ENCODE measurements around the gene RILPL1. TPM values are rescaled to one million over a fixed set of nuclear protein-coding genes. Genes with fewer than 3 reads are reported as not detected.
A peak's percentile ranks its signal among the peaks of the same experiment; 100 is the strongest.
"Not testable (repeated sequence)": the region's sequence is repeated elsewhere in the genome, so short reads cannot be mapped to it uniquely, and the experiment has no call there.

RILPL1 gene
- total RNA-seq, 4 donors from 2014 or later: 10.8 to 46.1 (median 24.3) TPM

- Histone ChIP-seq H3K9me3 (no peaks in the 10 kb centered on the region), H3K36me3 (peaks cover 0 to 62% of the 10 kb centered on the region in 2 donors), H3K27ac (no peak overlapping the region), H3K4me1 (peaks cover 0 to 9% (median 0%) of the 10 kb centered on the region in 3 donors), H3K27me3 (no peaks in the 10 kb centered on the region), H3K4me3 (no peak overlapping the region)
- no peak for ATAC-seq
- WGBS, 2 donors (ENCODE audit: low coverage in 1 of 2): 76 to 100% methylated on average over 1 to 4 of the region's 6 CpGs
- TF ChIP-seq EP300 (IDR thresholded peaks at IDR 0.05) (no peak), POLR2AphosphoS5 (IDR thresholded peaks at IDR 0.05) (no peak), CTCF (IDR thresholded peaks at IDR 0.05) (no peak), POLR2A (IDR thresholded peaks at IDR 0.05) (no peak)
Measured at GRCh38 chr12:123482876-123483275, 50.6 kb downstream of the RILPL1 start.

- H3K36me3 ChIP-seq: peaks cover 0 to 71% of the 10 kb centered on the region in 2 donors
- 93% methylated on average over 3 to 5 of the region's 5 CpGs for WGBS, 2 donors (ENCODE audit: low coverage in 1 of 2)
Measured at GRCh38 chr12:123481251-123481650, 52.3 kb downstream of the RILPL1 start.

GRCh38 chr12:123479442-123480180, 53.9 kb downstream of the RILPL1 start:
- Histone ChIP-seq H3K4me1 (peaks cover 0 to 17% (median 0%) of the 10 kb centered on the region in 3 donors), H3K4me3 (no peak overlapping the region), H3K9me3 (no peaks in the 10 kb centered on the region), H3K27ac (peak overlapping the region in 3 of 4 donors; percentile 22 to 69 (median 63)), H3K36me3 (peaks cover 0 to 69% of the 10 kb centered on the region in 2 donors), H3K27me3 (no peaks in the 10 kb centered on the region)
- peak; percentile 35 for ATAC-seq
- WGBS, 2 donors (ENCODE audit: low coverage in 1 of 2): 49 to 74% methylated on average over 5 to 11 of the region's 14 CpGs
- TF ChIP-seq POLR2A (IDR thresholded peaks at IDR 0.05): peak in 1 of 2 donors; percentile 9
- no peak for TF ChIP-seq POLR2AphosphoS5 (IDR thresholded peaks at IDR 0.05)

More at GRCh38 chr12:123481251-123481650, 52.3 kb downstream of the RILPL1 start:
- H3K4me3 ChIP-seq, H3K9me3 ChIP-seq, H3K4me1 ChIP-seq, ATAC-seq, H3K27me3 ChIP-seq: not testable (repeated sequence)
- H3K27ac ChIP-seq: peak overlapping the region in 1 of 4 donors; percentile 18

- Histone ChIP-seq H3K9me3 (no peaks in the 10 kb centered on the region), H3K4me3 (no peak overlapping the region), H3K27me3 (no peaks in the 10 kb centered on the region), H3K36me3 (peaks cover 0 to 61% of the 10 kb centered on the region in 2 donors), H3K27ac (peak overlapping the region in 3 of 4 donors; percentile 38 to 69 (median 63)), H3K4me1 (peaks cover 0 to 25% (median 0%) of the 10 kb centered on the region in 3 donors)
- TF ChIP-seq POLR2AphosphoS5 (IDR thresholded peaks at IDR 0.05) (no peak), CTCF (IDR thresholded peaks at IDR 0.05) (no peak), EP300 (IDR thresholded peaks at IDR 0.05) (no peak), POLR2A (IDR thresholded peaks at IDR 0.05) (no peak)
- WGBS, 2 donors (ENCODE audit: low coverage in 1 of 2): 87% methylated on average over 3 of the region's 10 CpGs; no CpG with 5 or more reads in 1 of the 2 donors
- peak; percentile 48 for ATAC-seq
Measured at GRCh38 chr12:123478762-123479161, 54.8 kb downstream of the RILPL1 start.

GRCh38 chr12:123478069-123478468, 55.5 kb downstream of the RILPL1 start:
- Histone ChIP-seq H3K27ac (peak overlapping the region in 2 of 4 donors; percentile 38 to 63), H3K4me3 (no peak overlapping the region), H3K4me1 (peaks cover 0 to 25% (median 0%) of the 10 kb centered on the region in 3 donors), H3K9me3 (no peaks in the 10 kb centered on the region), H3K36me3 (peaks cover 0 to 61% of the 10 kb centered on the region in 2 donors), H3K27me3 (no peaks in the 10 kb centered on the region)
- WGBS, 2 donors (ENCODE audit: low coverage in 1 of 2): 92% methylated on average over 5 of the region's 11 CpGs; no CpG with 5 or more reads in 1 of the 2 donors
- no peak for ATAC-seq
- TF ChIP-seq EP300 (IDR thresholded peaks at IDR 0.05) (no peak), POLR2A (IDR thresholded peaks at IDR 0.05) (no peak), CTCF (IDR thresholded peaks at IDR 0.05) (no peak)

- H3K4me3 ChIP-seq: no peak overlapping the region
- peaks cover 0 to 25% (median 0%) of the 10 kb centered on the region in 3 donors for H3K4me1 ChIP-seq
- peak overlapping the region in 3 of 4 donors; percentile 15 to 71 (median 50) for H3K27ac ChIP-seq
- peaks cover 0 to 69% of the 10 kb centered on the region in 2 donors for H3K36me3 ChIP-seq
- TF ChIP-seq POLR2AphosphoS5 (IDR thresholded peaks at IDR 0.05) (no peak), CTCF (IDR thresholded peaks at IDR 0.05) (no peak), POLR2A (IDR thresholded peaks at IDR 0.05) (no peak), EP300 (IDR thresholded peaks at IDR 0.05) (no peak)
- ATAC-seq: no peak
- no peaks in the 10 kb centered on the region for H3K9me3 ChIP-seq
- WGBS, 2 donors (ENCODE audit: low coverage in 1 of 2): 70 to 75% methylated on average over 6 to 15 of the region's 15 CpGs
- no peaks in the 10 kb centered on the region for H3K27me3 ChIP-seq
Measured at GRCh38 chr12:123475246-123475703, 58.2 kb downstream of the RILPL1 start.

Data from gastroesophageal sphincter (tissue), 4 donors.